ENCODE data around the gene PTOV1. TPM values are rescaled to one million over a fixed set of nuclear protein-coding genes. Genes with fewer than 3 reads are reported as not detected.
A peak's percentile ranks its signal among the peaks of the same experiment; 100 is the strongest.

PTOV1 gene
- total RNA-seq, 1 donor from 2014 or later = 466 TPM

DNA sequence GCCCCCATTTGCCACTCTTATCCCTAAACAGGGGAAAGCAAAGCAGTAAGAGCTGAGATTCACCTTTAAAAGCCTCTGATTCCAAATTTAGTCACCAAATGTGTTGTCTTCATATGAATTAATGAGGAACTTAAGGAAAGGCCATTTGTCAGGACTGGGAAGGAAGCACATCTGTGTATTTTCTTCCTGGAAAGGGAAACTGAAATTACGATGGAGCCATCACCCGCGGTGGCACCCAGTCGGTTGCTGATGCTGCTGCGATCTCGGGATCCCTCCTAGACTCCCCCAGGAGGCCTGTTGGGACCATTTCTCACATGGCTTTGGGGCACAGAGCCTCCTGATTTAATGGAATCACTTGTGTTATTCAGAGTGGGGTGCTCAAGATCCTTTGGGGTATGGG lies 53.2 kb downstream of the PTOV1 start:
- H3K4me1 Mint-ChIP-seq = no peaks in the 10 kb centered on the region
- TF ChIP-seq, protein P1, sequence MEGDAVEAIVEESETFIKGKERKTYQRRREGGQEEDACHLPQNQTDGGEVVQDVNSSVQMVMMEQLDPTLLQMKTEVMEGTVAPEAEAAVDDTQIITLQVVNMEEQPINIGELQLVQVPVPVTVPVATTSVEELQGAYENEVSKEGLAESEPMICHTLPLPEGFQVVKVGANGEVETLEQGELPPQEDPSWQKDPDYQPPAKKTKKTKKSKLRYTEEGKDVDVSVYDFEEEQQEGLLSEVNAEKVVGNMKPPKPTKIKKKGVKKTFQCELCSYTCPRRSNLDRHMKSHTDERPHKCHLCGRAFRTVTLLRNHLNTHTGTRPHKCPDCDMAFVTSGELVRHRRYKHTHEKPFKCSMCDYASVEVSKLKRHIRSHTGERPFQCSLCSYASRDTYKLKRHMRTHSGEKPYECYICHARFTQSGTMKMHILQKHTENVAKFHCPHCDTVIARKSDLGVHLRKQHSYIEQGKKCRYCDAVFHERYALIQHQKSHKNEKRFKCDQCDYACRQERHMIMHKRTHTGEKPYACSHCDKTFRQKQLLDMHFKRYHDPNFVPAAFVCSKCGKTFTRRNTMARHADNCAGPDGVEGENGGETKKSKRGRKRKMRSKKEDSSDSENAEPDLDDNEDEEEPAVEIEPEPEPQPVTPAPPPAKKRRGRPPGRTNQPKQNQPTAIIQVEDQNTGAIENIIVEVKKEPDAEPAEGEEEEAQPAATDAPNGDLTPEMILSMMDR (conservative IDR thresholded peaks at IDR 0.05) = no peak
- no peaks in the 10 kb centered on the region for H3K9me3 Mint-ChIP-seq
- no peaks in the 10 kb centered on the region for H3K27me3 Mint-ChIP-seq (ENCODE audit: low read depth)
- no peak overlapping the region for H3K4me3 Mint-ChIP-seq
- no peak overlapping the region for H3K27ac Mint-ChIP-seq (ENCODE audit: unreplicated experiment)
- H3K36me3 Mint-ChIP-seq (ENCODE audit: low read depth) = peaks cover 7% of the 10 kb centered on the region
- DNase-seq (ENCODE audit: low read depth, low spot score) = no peak

DNA sequence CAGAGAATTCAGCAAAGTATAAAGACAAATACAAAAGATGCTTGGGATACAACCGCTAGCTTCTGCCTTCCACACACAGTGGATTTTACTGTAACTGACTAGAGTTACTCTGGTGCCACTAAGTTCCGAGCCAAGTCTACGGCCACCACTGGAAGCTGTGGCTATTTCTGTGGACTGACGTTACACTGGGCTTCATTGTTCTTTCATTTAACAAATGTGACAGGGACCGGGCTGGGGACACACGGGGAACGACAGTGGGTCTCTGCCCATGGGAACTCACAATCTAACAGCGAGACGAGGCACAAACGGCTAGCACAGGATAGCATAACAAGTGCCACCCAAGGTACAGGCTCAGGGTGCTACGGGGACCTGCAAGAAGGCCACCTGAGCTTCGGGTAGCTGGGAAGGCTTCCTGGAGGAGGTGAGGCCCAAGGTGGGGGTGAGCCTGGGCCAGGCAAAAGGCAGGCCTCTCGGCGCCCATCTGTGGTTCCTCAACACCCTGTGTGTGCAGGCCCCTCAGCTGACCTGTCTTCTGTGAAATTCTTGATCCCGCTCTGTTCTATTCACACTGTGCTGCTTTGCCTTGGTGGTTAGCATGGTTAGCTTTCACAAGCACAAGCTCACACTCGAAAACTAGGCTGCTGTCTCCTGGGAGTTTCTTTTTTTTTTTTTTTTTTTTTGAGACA lies 56.1 kb downstream of the PTOV1 start:
- H3K9me3 Mint-ChIP-seq = no peaks in the 10 kb centered on the region
- peaks cover 17% of the 10 kb centered on the region for H3K36me3 Mint-ChIP-seq (ENCODE audit: low read depth)
- DNase-seq (ENCODE audit: low read depth, low spot score) = no peak
- peaks cover 10% of the 10 kb centered on the region for H3K4me1 Mint-ChIP-seq
- H3K27me3 Mint-ChIP-seq (ENCODE audit: low read depth) = peaks cover 4% of the 10 kb centered on the region
- no peak overlapping the region for H3K27ac Mint-ChIP-seq (ENCODE audit: unreplicated experiment)
- peak overlapping the region; percentile 25 for H3K4me3 Mint-ChIP-seq
- TF ChIP-seq, protein P1 (conservative IDR thresholded peaks at IDR 0.05) = no peak

DNA sequence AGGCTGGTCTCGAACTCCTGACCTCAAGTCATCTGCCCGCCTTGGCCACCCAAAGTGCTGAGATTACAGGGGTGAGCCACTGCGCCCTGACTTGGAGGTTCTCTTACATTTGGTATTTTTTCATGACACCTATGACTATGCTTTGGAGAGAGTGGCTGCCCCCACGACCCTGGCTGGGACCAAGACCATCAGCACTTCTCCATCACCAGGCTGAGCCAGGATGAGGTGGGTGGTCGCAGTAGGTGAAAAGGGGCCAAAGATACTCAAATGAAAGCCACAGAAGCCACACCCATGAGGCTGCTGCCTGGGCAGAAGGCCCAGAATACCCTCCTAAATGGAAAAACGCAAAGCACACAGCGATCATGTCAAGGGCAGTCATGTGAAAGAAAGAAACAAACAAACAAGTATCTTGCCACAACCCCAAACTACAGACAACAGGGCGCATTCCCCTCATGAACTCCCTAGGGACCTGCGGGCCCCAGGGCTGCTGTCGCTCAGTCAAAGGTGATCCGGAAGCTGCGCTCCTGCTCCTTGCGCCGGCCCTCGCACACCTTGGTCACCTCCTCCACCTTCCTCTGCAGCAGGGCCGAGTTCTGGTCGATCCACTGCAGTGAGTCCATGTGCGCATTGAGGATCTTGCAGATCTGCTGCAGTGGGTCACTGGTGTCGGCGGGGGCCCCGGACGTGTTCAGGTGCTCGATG lies 56.9 kb downstream of the PTOV1 start:
- DNase-seq (ENCODE audit: low read depth, low spot score) = no peak
- H3K4me3 Mint-ChIP-seq = peak overlapping the region; percentile 23
- H3K4me1 Mint-ChIP-seq = peaks cover 10% of the 10 kb centered on the region
- no peaks in the 10 kb centered on the region for H3K9me3 Mint-ChIP-seq
- H3K36me3 Mint-ChIP-seq (ENCODE audit: low read depth) = peaks cover 17% of the 10 kb centered on the region
- TF ChIP-seq, protein P1 (conservative IDR thresholded peaks at IDR 0.05) = no peak
- H3K27me3 Mint-ChIP-seq (ENCODE audit: low read depth) = peaks cover 4% of the 10 kb centered on the region
- H3K27ac Mint-ChIP-seq (ENCODE audit: unreplicated experiment) = no peak overlapping the region

DNA sequence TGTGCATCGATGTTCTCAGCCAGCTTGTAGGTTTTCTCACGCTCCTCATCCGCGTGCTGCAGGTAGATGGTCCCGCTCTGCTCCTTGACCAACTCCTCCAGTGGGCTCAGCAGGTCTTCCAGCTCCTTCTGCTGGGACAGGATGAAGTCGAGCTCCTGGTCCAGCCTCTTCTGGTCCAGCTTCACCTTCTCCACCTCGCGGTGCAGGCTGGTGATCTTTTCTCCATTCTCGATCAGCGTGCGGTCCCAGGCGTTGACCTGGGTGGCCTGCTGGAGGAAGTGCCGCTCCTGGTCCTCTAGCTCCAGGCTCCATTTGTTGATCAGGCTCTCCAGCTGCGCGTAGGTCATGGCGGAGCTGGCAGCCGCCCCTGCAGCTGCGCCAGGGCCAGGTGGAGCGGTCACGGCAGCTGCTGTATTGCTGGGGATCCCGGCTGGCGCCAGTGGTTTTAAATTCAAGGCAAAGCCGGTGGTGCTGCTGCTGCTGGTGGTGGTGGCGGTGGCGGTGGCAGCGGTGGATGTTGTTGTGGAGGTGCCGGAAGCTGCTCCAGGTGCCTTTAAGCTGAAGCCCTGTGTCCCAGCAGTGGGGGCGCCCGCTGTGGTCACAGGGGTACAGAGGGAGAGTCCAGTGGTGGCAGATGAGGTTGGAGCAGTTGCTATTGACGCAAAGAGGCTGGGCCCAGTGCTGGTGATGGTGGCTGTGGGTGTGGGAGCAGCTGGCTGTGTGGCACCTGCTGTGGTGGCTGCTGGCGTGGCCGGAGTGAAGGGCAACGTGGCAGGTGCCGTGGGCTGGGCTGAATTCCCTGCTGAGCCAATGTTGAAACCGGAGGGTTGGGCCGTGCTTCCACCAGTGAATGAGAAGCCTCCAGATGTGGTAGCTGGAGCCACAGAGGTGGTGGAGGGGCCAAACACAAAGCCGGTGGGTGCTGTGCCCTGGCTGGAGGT lies 57.8 kb downstream of the PTOV1 start:
- H3K27me3 Mint-ChIP-seq (ENCODE audit: low read depth) = peaks cover 4% of the 10 kb centered on the region
- H3K36me3 Mint-ChIP-seq (ENCODE audit: low read depth) = peaks cover 23% of the 10 kb centered on the region
- H3K27ac Mint-ChIP-seq (ENCODE audit: unreplicated experiment) = no peak overlapping the region
- H3K4me3 Mint-ChIP-seq = no peak overlapping the region
- DNase-seq (ENCODE audit: low read depth, low spot score) = no peak
- TF ChIP-seq, protein P1 (conservative IDR thresholded peaks at IDR 0.05) = no peak
- no peaks in the 10 kb centered on the region for H3K9me3 Mint-ChIP-seq
- peaks cover 14% of the 10 kb centered on the region for H3K4me1 Mint-ChIP-seq

DNA sequence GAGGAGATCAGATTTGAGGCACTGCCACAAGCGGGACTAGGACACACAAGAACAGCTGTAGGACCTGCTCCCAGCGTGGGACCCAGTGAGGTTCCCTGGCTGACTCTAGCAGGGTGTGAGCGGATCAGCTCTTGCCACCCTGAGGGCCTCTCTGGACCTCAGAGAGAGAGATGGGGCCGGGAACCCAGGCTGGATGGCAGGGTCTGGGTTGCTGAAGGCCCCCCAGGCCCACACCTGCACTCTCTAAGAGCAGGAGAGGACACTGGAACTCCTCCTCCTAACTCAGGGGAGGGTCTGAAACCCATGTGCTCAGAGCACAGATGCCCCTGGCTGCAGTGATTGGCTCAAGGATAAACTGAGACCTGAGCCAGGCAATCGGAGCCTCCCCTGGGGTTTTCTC lies 59.2 kb downstream of the PTOV1 start:
- Mint-ChIP-seq H3K4me3 (no peak overlapping the region), H3K36me3 (ENCODE audit: low read depth) (peaks cover 30% of the 10 kb centered on the region), H3K27ac (ENCODE audit: unreplicated experiment) (no peak overlapping the region), H3K9me3 (no peaks in the 10 kb centered on the region), H3K4me1 (peaks cover 16% of the 10 kb centered on the region), H3K27me3 (ENCODE audit: low read depth) (peaks cover 4% of the 10 kb centered on the region)
- no peak for DNase-seq (ENCODE audit: low read depth, low spot score)
- TF ChIP-seq, protein P1 (conservative IDR thresholded peaks at IDR 0.05) = no peak
